Loucy (cell line): ENCODE measurements around the gene NLGN1.

Experiments
- CTCF ChIP-seq: fragments of 200-600 bp; sonication (generic); conservative IDR thresholded peaks from 2 replicates; pipeline ENCODE4 v1.5.1; 2014; ENCODE audit warnings: mild to moderate bottlenecking, antibody characterized with exemption, low read length
- EZH2phosphoT487 ChIP-seq: fragments of 200-600 bp; IDR thresholded peaks from 2 replicates; pipeline ENCODE4 v1.6.1; 2018; ENCODE audit warnings: antibody characterized with exemption, mild to moderate bottlenecking, moderate library complexity, borderline replicate concordance

GRCh38 chr3:173529062-173529711 is 131.6 kb downstream of the NLGN1 start:
- TF ChIP-seq CTCF, result peak; percentile 82
- TF ChIP-seq EZH2phosphoT487, result no peak
